PC-3 (cell line): ENCODE results near the gene PABPC1L. TPM values are rescaled to one million over a fixed set of nuclear protein-coding genes. Genes with fewer than 3 reads are reported as not detected.

ENCODE experiments used
- ATAC-seq: fragments of 200-7000 bp; cut with Tn5 transposase; 2 replicates; pipeline ENCODE4 v1.9.1; 2020; ENCODE audit warnings: mild to moderate bottlenecking, moderate library complexity
- BruUV-seq: library from RNA; stranded (reverse); fragments of 400-500 nt; replicated peaks from 2 replicates; lab custom pipeline; 2021; lab: Mats Ljungman, UMichigan
- CTCF ChIA-PET: fragments of 300-600 bp; sonication (Branson Sonifier 250); formaldehyde crosslinking; loops from one replicate; lab custom pipeline; 2022; ENCODE audit warnings: antibody characterized with exemption; lab: Charles Lee
- POLR2A ChIA-PET: fragments of 300-600 bp; sonication (Branson Sonifier 250); formaldehyde crosslinking; loops from one replicate; lab custom pipeline; 2022; ENCODE audit warnings: antibody characterized with exemption; ENCODE audit not compliant: unreplicated experiment; lab: Charles Lee
- DNase-seq: peaks from one replicate; pipeline ENCODE4 v3.0.0-alpha.2; 2015
- H2AFZ ChIP-seq: fragments of 300-600 bp; sonication (generic); 2 replicates; pipeline ENCODE4 v1.6.0; 2016; ENCODE audit warnings: antibody characterized with exemption, low read length
- H3F3A ChIP-seq: fragments of 300-600 bp; sonication (generic); one replicate; pipeline ENCODE4 v1.6.0; 2017; ENCODE audit warnings: antibody characterized with exemption, low read length, control low read depth, mild to moderate bottlenecking; ENCODE audit not compliant: unreplicated experiment
- H3K27ac ChIP-seq: fragments of 300-600 bp; sonication (generic); 2 replicates; pipeline ENCODE4 v1.5.1; 2016; ENCODE audit warnings: mild to moderate bottlenecking, low read length
- H3K27me3 ChIP-seq: fragments of 300-600 bp; sonication (generic); 2 replicates; pipeline ENCODE4 v1.6.1; 2016; ENCODE audit warnings: low read length, mixed read lengths
- H3K36me3 ChIP-seq: fragments of 300-600 bp; sonication (generic); 2 replicates; pipeline ENCODE4 v1.6.1; 2016; ENCODE audit warnings: low read depth, mixed run types, low read length, mixed read lengths
- H3K4me1 ChIP-seq: fragments of 300-600 bp; sonication (generic); 2 replicates; pipeline ENCODE4 v1.5.1; 2016; ENCODE audit warnings: low read length; ENCODE audit not compliant: insufficient read depth
- H3K4me2 ChIP-seq: fragments of 300-600 bp; sonication (generic); 2 replicates; pipeline ENCODE4 v1.6.0; 2016; ENCODE audit warnings: low read length
- H3K4me3 ChIP-seq: fragments of 300-600 bp; sonication (generic); 2 replicates; pipeline ENCODE4 v1.5.1; 2016; ENCODE audit warnings: mild to moderate bottlenecking, low read length, mixed read lengths
- H3K79me2 ChIP-seq: fragments of 300-600 bp; sonication (generic); 2 replicates; pipeline ENCODE4 v1.6.1; 2017; ENCODE audit warnings: low read length, mixed read lengths
- H3K9ac ChIP-seq: fragments of 300-600 bp; sonication (generic); 2 replicates; pipeline ENCODE4 v1.6.0; 2016; ENCODE audit warnings: mild to moderate bottlenecking, low read length
- H3K9me2 ChIP-seq: fragments of 300-600 bp; sonication (generic); replicated peaks from 2 replicates; pipeline ENCODE4 v1.6.1; 2016; ENCODE audit warnings: mixed run types, low read length, mixed read lengths
- H3K9me3 ChIP-seq: fragments of 300-600 bp; sonication (generic); 2 replicates; pipeline ENCODE4 v1.6.1; 2016; ENCODE audit warnings: low read length, mixed read lengths
- H4K20me1 ChIP-seq: fragments of 300-600 bp; sonication (generic); 2 replicates; pipeline ENCODE4 v1.6.1; 2016; ENCODE audit warnings: low read length, mixed read lengths
- EZH2 ChIP-seq: fragments of 300-600 bp; sonication (generic); IDR thresholded peaks from one replicate; pipeline ENCODE4 v1.6.1; 2017; ENCODE audit warnings: antibody characterized with exemption, mild to moderate bottlenecking, low read length; ENCODE audit not compliant: unreplicated experiment
- EZH2phosphoT487 ChIP-seq: fragments of 300-600 bp; sonication (generic); IDR thresholded peaks from 2 replicates; pipeline ENCODE4 v1.6.1; 2018; ENCODE audit warnings: mild to moderate bottlenecking, antibody characterized with exemption, low read length, borderline replicate concordance
- intact Hi-C: fragments of 100-400 bp; cut with micrococcal nuclease; formaldehyde crosslinking; loops from 2 replicates; pipeline ENCODE4 v1.9.0; 2023
- total RNA-seq: library from RNA; depleted of rRNA; stranded (reverse); fragments of >200 nt; gene quantifications from 2 replicates; pipeline ENCODE4 v1.2.3, GENCODE V29; 2014
- TF ChIP-seq, protein P1 (sequence below): fragments of 300-600 bp; sonication (generic); conservative IDR thresholded peaks from 2 replicates; pipeline ENCODE4 v1.5.1; 2017; ENCODE audit warnings: antibody characterized with exemption, low read depth, mild to moderate bottlenecking, low read length

The PABPC1L gene
- total RNA-seq, 1 experiment from 2014 or later, result 32.0 TPM

DNA sequence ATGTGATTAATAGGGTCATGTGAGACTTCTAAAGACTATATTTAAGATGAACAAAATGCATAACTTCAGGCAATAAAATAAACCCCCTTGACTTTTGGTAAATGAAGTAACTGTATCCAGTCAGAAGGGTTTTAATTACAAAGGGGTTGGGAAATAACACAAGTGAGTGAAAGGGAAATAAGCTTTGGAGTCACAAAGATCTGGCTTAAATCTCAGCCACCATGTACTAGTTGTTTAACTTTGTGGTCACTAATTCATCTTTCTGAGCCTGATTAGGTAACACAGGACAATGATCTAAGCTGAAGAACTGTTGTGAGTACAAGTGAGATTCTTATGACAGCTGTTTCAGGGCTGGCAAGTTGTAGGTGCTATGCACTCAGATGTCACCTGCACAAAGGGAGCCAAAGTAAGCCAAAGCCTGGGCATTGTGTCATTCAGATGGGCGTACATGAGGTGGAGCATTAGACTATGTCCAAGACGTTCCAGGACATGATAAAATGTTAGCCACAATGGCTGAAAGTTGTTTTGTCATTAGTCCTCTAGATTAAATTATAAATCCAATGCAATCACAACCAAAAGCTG lies 36.5 kb downstream of the PABPC1L start:
- no peak overlapping the region for H2AFZ ChIP-seq
- no peaks in the 10 kb centered on the region for H3K9me2 ChIP-seq
- H4K20me1 ChIP-seq, result peaks cover 18% of the 10 kb centered on the region; the same call in 1 of the 2 replicates
- CTCF ChIA-PET, result no interaction called here
- H3F3A ChIP-seq, result no peaks in the 10 kb centered on the region
- no TSS peak for BruUV-seq
- no peaks in the 10 kb centered on the region; the same call in 1 of the 2 replicates for H3K79me2 ChIP-seq
- H3K9ac ChIP-seq, result no peak overlapping the region
- H3K4me1 ChIP-seq, result no peaks in the 10 kb centered on the region
- ATAC-seq (no peak), DNase-seq (no peak)
- H3K27ac ChIP-seq, result no peak overlapping the region
- peaks cover 90% of the 10 kb centered on the region for H3K36me3 ChIP-seq
- H3K27me3 ChIP-seq, result no peaks in the 10 kb centered on the region
- H3K4me2 ChIP-seq, result no peak overlapping the region
- POLR2A ChIA-PET, result interaction anchor here (0.6 kb wide), 1 partner anchor 24 kb away, joined by 11 read pairs; no protein-coding TSS in a partner anchor
- TF ChIP-seq EZH2, result no peak
- TF ChIP-seq EZH2phosphoT487, result no peak
- TF ChIP-seq, protein P1, sequence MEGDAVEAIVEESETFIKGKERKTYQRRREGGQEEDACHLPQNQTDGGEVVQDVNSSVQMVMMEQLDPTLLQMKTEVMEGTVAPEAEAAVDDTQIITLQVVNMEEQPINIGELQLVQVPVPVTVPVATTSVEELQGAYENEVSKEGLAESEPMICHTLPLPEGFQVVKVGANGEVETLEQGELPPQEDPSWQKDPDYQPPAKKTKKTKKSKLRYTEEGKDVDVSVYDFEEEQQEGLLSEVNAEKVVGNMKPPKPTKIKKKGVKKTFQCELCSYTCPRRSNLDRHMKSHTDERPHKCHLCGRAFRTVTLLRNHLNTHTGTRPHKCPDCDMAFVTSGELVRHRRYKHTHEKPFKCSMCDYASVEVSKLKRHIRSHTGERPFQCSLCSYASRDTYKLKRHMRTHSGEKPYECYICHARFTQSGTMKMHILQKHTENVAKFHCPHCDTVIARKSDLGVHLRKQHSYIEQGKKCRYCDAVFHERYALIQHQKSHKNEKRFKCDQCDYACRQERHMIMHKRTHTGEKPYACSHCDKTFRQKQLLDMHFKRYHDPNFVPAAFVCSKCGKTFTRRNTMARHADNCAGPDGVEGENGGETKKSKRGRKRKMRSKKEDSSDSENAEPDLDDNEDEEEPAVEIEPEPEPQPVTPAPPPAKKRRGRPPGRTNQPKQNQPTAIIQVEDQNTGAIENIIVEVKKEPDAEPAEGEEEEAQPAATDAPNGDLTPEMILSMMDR, result no peak
- no peak overlapping the region for H3K4me3 ChIP-seq
- intact Hi-C loops, result no loop called here
- no peaks in the 10 kb centered on the region for H3K9me3 ChIP-seq

DNA sequence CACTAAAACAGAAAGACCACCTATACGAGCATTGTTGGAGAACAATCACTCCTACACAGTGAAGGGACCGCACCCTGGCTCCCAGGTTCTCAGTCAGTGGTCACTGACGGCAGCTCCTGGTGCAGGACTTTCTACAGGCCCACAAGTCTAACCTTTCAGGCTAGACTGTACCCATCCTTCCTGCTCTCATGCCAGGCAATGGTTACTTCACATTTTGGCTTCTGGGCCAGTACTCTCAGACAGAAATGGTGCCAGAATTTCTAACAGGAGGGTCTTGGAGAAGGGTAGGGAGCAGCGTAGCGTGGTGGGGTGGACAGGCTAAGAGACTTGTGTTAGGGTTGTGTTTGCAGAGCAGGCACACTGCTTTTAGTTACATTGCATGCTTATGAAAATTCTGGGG lies 38.2 kb downstream of the PABPC1L start:
- CTCF ChIA-PET, result interaction anchor here (0.6 to 1.0 kb wide), 3 partner anchors 12 to 45 kb away, joined by 3 to 4 read pairs (median 4); partner anchors contain the start of gene TOMM34
- no peak overlapping the region for H3K9ac ChIP-seq
- no peak overlapping the region for H2AFZ ChIP-seq
- ATAC-seq, result no peak
- intact Hi-C loops, result no loop called here
- no TSS peak for BruUV-seq
- H3K27ac ChIP-seq, result no peak overlapping the region
- H3K27me3 ChIP-seq, result no peaks in the 10 kb centered on the region
- TF ChIP-seq, protein P1, result no peak
- TF ChIP-seq EZH2 (no peak), EZH2phosphoT487 (no peak)
- H3K9me3 ChIP-seq, result no peaks in the 10 kb centered on the region
- H4K20me1 ChIP-seq, result peaks cover 24% of the 10 kb centered on the region; the same call in 1 of the 2 replicates
- H3K4me1 ChIP-seq, result no peaks in the 10 kb centered on the region
- H3K79me2 ChIP-seq, result peaks cover 1% of the 10 kb centered on the region; the same call in 1 of the 2 replicates
- H3K9me2 ChIP-seq, result no peaks in the 10 kb centered on the region
- no peak for DNase-seq
- H3F3A ChIP-seq, result no peaks in the 10 kb centered on the region
- H3K36me3 ChIP-seq, result peaks cover 90% of the 10 kb centered on the region
- H3K4me2 ChIP-seq, result no peak overlapping the region
- POLR2A ChIA-PET, result interaction anchor here (0.7 kb wide), 1 partner anchor 10 kb away, joined by 3 read pairs; no protein-coding TSS in a partner anchor
- H3K4me3 ChIP-seq, result no peak overlapping the region

DNA sequence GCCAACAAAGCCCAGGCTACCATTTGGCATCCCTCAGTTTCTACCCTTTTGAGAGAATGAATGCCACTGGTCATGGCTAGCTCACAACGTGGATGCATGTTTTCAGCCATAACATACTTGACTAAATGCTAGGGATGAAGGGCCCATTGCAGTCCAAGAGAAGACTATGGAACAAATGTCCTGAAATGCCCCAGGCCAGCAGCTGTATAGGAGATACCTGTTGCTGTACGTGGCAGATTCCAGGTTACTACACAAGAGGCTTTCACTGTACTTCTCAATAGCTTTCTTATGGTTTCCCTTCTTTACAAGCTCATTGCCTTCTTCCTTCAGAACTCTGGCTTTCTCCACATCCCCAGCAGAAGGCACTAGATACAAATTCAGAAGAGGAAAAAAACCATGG lies 38.7 kb downstream of the PABPC1L start:
- ChIA-PET CTCF (interaction anchor here (0.6 to 1.0 kb wide), 3 partner anchors 12 to 45 kb away, joined by 3 to 4 read pairs (median 4); partner anchors contain the start of gene TOMM34), POLR2A (interaction anchor here (0.7 kb wide), 1 partner anchor 11 kb away, joined by 3 read pairs; no protein-coding TSS in a partner anchor)
- H3K4me1 ChIP-seq, result no peaks in the 10 kb centered on the region
- H3K36me3 ChIP-seq, result peaks cover 90% of the 10 kb centered on the region
- TF ChIP-seq EZH2phosphoT487, result no peak
- TF ChIP-seq EZH2, result no peak
- TF ChIP-seq, protein P1, result no peak
- H3K27ac ChIP-seq, result no peak overlapping the region
- H2AFZ ChIP-seq, result no peak overlapping the region
- no peak for ATAC-seq
- no peak overlapping the region for H3K4me2 ChIP-seq
- H3K9me3 ChIP-seq, result no peaks in the 10 kb centered on the region
- H4K20me1 ChIP-seq, result peaks cover 24% of the 10 kb centered on the region; the same call in 1 of the 2 replicates
- BruUV-seq, result no TSS peak
- H3K79me2 ChIP-seq, result peaks cover 5% of the 10 kb centered on the region; the same call in 1 of the 2 replicates
- no peak overlapping the region for H3K9ac ChIP-seq
- no peaks in the 10 kb centered on the region for H3K9me2 ChIP-seq
- no peak overlapping the region for H3K4me3 ChIP-seq
- intact Hi-C loops, result no loop called here
- DNase-seq, result no peak
- H3K27me3 ChIP-seq, result no peaks in the 10 kb centered on the region
- no peaks in the 10 kb centered on the region for H3F3A ChIP-seq
